Loucy (cell line): ENCODE results near the gene SMIM12.

Experiments used
- H2AFZ ChIP-seq: fragments of 200-600 bp; sonication (generic); 2 replicates; pipeline ENCODE4 v1.6.0; 2016; ENCODE audit warnings: antibody characterized with exemption, mild to moderate bottlenecking, low read length, moderate library complexity
- H3F3A ChIP-seq: fragments of 200-600 bp; 2 replicates; pipeline ENCODE4 v1.6.0; 2016; ENCODE audit warnings: antibody characterized with exemption, low read depth, mild to moderate bottlenecking
- H3K27me3 ChIP-seq: fragments of 200-600 bp; sonication (generic); 2 replicates; pipeline ENCODE4 v1.6.1; 2014; ENCODE audit warnings: low read length, mild to moderate bottlenecking; ENCODE audit not compliant: insufficient read depth, poor library complexity, severe bottlenecking
- H3K36me3 ChIP-seq: fragments of 200-600 bp; sonication (generic); 2 replicates; pipeline ENCODE4 v1.6.1; 2016; ENCODE audit warnings: low read length; ENCODE audit not compliant: insufficient read depth
- H3K4me1 ChIP-seq: fragments of 200-600 bp; sonication (generic); 2 replicates; pipeline ENCODE4 v1.5.1; 2014; ENCODE audit warnings: low read length, mild to moderate bottlenecking; ENCODE audit not compliant: insufficient read depth, poor library complexity, severe bottlenecking
- H3K4me2 ChIP-seq: fragments of 200-600 bp; sonication (generic); 2 replicates; pipeline ENCODE4 v1.6.0; 2014; ENCODE audit warnings: antibody characterized with exemption, low read length, low read depth, mild to moderate bottlenecking; ENCODE audit not compliant: poor library complexity, severe bottlenecking
- H3K4me3 ChIP-seq: fragments of 200-600 bp; sonication (generic); 2 replicates; pipeline ENCODE4 v1.5.1; 2014; ENCODE audit warnings: low read length, mild to moderate bottlenecking, mixed read lengths; ENCODE audit not compliant: poor library complexity, severe bottlenecking
- H3K79me2 ChIP-seq: fragments of 200-600 bp; sonication (generic); 2 replicates; pipeline ENCODE4 v1.6.1; 2014; ENCODE audit warnings: low read length; ENCODE audit not compliant: insufficient read depth
- H3K9ac ChIP-seq: fragments of 200-600 bp; sonication (generic); 2 replicates; pipeline ENCODE4 v1.6.0; 2014; ENCODE audit warnings: mild to moderate bottlenecking, low read depth, low read length, moderate library complexity; ENCODE audit not compliant: poor library complexity, severe bottlenecking
- H3K9me2 ChIP-seq: fragments of 200-600 bp; sonication (generic); replicated peaks from 2 replicates; pipeline ENCODE4 v1.6.1; 2016; ENCODE audit warnings: low read depth, low read length, mixed read lengths
- H3K9me3 ChIP-seq: fragments of 200-600 bp; sonication (generic); 2 replicates; pipeline ENCODE4 v1.6.1; 2014; ENCODE audit warnings: mild to moderate bottlenecking, antibody characterized with exemption, low read length, low read depth; ENCODE audit not compliant: insufficient read depth
- H4K20me1 ChIP-seq: fragments of 200-600 bp; sonication (generic); 2 replicates; pipeline ENCODE4 v1.6.0; 2014; ENCODE audit warnings: antibody characterized with exemption, low read length, mild to moderate bottlenecking; ENCODE audit not compliant: insufficient read depth, poor library complexity, severe bottlenecking
- EZH2phosphoT487 ChIP-seq: fragments of 200-600 bp; IDR thresholded peaks from 2 replicates; pipeline ENCODE4 v1.6.1; 2018; ENCODE audit warnings: antibody characterized with exemption, mild to moderate bottlenecking, moderate library complexity, borderline replicate concordance
- TF ChIP-seq, protein P1 (sequence below): fragments of 200-600 bp; sonication (generic); conservative IDR thresholded peaks from 2 replicates; pipeline ENCODE4 v1.5.1; 2014; ENCODE audit warnings: mild to moderate bottlenecking, antibody characterized with exemption, low read length

Gene SMIM12

DNA sequence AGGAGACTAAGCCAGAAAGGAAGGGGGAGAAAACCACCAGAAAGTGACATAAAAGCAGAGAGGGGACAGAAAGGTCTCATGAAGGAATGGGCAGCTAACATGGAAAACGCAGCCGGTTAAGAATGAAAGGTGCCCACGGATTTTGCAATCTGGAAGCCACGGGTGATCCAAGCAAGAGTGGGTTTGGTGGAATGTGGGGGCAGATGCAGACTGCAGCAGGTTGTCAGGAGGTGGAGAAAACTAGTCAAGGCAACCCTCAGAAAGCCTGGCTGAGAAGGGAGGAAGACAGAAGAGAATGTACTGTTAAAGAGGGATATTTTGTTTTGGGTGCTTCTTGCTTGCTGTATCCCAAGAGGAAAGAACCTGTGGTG lies 12.6 kb upstream of the SMIM12 start:
- H4K20me1 ChIP-seq = no peaks in the 10 kb centered on the region
- H3K4me2 ChIP-seq = no peak overlapping the region
- H3K36me3 ChIP-seq = no peaks in the 10 kb centered on the region
- H3K9ac ChIP-seq = no peak overlapping the region
- no peak overlapping the region for H3K4me3 ChIP-seq
- no peak for TF ChIP-seq EZH2phosphoT487
- TF ChIP-seq, protein P1, sequence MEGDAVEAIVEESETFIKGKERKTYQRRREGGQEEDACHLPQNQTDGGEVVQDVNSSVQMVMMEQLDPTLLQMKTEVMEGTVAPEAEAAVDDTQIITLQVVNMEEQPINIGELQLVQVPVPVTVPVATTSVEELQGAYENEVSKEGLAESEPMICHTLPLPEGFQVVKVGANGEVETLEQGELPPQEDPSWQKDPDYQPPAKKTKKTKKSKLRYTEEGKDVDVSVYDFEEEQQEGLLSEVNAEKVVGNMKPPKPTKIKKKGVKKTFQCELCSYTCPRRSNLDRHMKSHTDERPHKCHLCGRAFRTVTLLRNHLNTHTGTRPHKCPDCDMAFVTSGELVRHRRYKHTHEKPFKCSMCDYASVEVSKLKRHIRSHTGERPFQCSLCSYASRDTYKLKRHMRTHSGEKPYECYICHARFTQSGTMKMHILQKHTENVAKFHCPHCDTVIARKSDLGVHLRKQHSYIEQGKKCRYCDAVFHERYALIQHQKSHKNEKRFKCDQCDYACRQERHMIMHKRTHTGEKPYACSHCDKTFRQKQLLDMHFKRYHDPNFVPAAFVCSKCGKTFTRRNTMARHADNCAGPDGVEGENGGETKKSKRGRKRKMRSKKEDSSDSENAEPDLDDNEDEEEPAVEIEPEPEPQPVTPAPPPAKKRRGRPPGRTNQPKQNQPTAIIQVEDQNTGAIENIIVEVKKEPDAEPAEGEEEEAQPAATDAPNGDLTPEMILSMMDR = no peak
- no peaks in the 10 kb centered on the region for H3K9me3 ChIP-seq
- no peaks in the 10 kb centered on the region for H3K27me3 ChIP-seq
- H3K79me2 ChIP-seq = no peaks in the 10 kb centered on the region
- H3K4me1 ChIP-seq = peaks cover 4% of the 10 kb centered on the region
- no peaks in the 10 kb centered on the region for H3K9me2 ChIP-seq
- no peaks in the 10 kb centered on the region for H3F3A ChIP-seq
- no peak overlapping the region for H2AFZ ChIP-seq

DNA sequence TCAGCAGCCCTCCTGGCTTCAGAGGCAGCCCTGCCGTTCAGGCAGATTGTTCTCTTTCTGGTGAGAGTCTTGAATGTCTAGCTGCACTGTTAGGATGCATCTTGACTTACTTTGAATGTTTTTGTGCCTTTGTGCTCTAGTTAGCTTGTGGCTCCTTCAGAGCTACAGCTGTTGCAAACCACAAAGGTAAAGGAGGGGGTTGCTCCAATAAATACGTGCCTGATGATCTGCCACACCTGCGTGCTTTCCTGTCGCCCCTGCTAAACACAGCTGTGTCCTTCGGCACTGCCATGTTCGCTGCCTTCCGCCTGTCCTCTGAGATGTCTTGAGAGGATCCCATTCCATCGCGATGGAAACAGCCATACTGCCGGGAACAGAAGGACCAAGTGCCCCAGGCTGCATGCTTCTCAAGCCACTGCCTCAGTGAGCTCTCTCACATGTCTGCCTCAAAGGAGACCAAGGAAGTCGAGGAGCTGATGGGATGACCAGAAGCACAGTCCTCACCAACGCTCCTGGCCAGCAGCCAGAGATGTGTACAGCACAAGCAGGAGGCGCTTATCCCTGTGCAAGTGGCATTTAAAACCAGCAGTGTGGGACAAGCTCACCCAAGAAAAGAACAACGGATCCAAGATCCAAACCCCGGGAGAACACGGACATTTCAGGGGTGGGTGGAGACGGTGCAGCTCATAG lies 12.0 kb upstream of the SMIM12 start:
- H3K4me1 ChIP-seq = peaks cover 7% of the 10 kb centered on the region
- H3F3A ChIP-seq = no peaks in the 10 kb centered on the region
- no peak overlapping the region; the same call in 1 of the 2 replicates for H2AFZ ChIP-seq
- no peaks in the 10 kb centered on the region for H3K27me3 ChIP-seq
- TF ChIP-seq, protein P1 = no peak
- TF ChIP-seq EZH2phosphoT487 = no peak
- no peaks in the 10 kb centered on the region for H4K20me1 ChIP-seq
- no peak overlapping the region for H3K9ac ChIP-seq
- H3K9me3 ChIP-seq = no peaks in the 10 kb centered on the region
- no peaks in the 10 kb centered on the region for H3K9me2 ChIP-seq
- no peak overlapping the region for H3K4me2 ChIP-seq
- no peaks in the 10 kb centered on the region for H3K79me2 ChIP-seq
- H3K4me3 ChIP-seq = no peak overlapping the region
- H3K36me3 ChIP-seq = no peaks in the 10 kb centered on the region

DNA sequence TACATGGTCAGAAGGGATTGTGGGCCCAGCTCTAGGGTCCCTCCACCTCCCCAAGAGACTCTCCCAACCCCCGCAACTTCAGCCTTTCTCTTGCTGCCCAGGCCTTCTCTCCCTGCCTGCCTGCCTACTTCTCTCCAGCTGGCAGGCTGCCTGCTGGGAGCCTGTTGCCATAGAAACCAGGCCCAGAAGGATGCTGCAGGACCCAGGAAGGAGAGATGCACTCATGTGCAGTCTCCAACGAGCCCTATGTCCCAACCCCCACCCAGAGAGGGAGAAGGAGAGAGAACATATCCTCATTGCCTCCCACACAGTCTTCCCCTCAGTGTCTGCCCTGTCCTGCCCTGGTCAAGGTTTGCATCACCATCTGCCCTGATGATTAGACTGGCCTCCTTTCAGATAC lies 10.8 kb upstream of the SMIM12 start:
- Histone ChIP-seq H3K27me3 (no peaks in the 10 kb centered on the region), H3K4me1 (peaks cover 10% of the 10 kb centered on the region), H3K9me3 (no peaks in the 10 kb centered on the region), H3K36me3 (no peaks in the 10 kb centered on the region), H3K9ac (no peak overlapping the region), H2AFZ (no peak overlapping the region), H3K4me3 (no peak overlapping the region), H4K20me1 (no peaks in the 10 kb centered on the region), H3F3A (no peaks in the 10 kb centered on the region), H3K79me2 (no peaks in the 10 kb centered on the region), H3K9me2 (no peaks in the 10 kb centered on the region), H3K4me2 (no peak overlapping the region)
- TF ChIP-seq, protein P1 = no peak
- no peak for TF ChIP-seq EZH2phosphoT487
